ENCODE results near the gene UPK2. TPM values are rescaled to one million over a fixed set of nuclear protein-coding genes. Genes with fewer than 3 reads are reported as not detected.

UPK2 gene
- 0.37 and 0.56 TPM in 2 replicates for total RNA-seq

GRCh38 chr11:118956094-118956846, at the start of gene UPK2:
UPK2 (plus strand) TSS chr11:118956298; CDS start chr11:118956351, 53 bp downstream.

GRCh38 chr11:118971646-118972045, 15.5 kb downstream of the UPK2 start, which contains the start of gene FOXR1:
FOXR1 (plus strand) TSS chr11:118971761; CDS start chr11:118971932, 171 bp downstream.

GRCh38 chr11:118997627-118998387, 41.7 kb downstream of the UPK2 start, which contains the start of gene CENATAC:
CENATAC (plus strand) TSS chr11:118998138; CDS start chr11:118998198, 60 bp downstream.

Other genes with a start within 250 kb of the UPK2 start
- 41.9 and 70.8 TPM in 2 replicates for gene DDX6, start 165.1 kb upstream of the UPK2 start, total RNA-seq
- gene CXCR5, start 72.4 kb upstream of the UPK2 start, total RNA-seq, result not detected in 2 replicates
- 31.6 and 51.8 TPM in 2 replicates for gene BCL9L, start 30.4 kb upstream of the UPK2 start, total RNA-seq
- gene FOXR1, start 15.5 kb downstream of the UPK2 start, total RNA-seq, result not detected in 2 replicates
- gene CENATAC, start 41.8 kb downstream of the UPK2 start, total RNA-seq, result 7.0 and 11.4 TPM in 2 replicates
- 2,356 and 2,509 TPM in 2 replicates for gene RPS25, start 62.0 kb downstream of the UPK2 start, total RNA-seq
- 102 and 106 TPM in 2 replicates for gene TRAPPC4, start 62.5 kb downstream of the UPK2 start, total RNA-seq
- 37.6 and 39.3 TPM in 2 replicates for gene SLC37A4, start 74.6 kb downstream of the UPK2 start, total RNA-seq
- 98.8 and 112 TPM in 2 replicates for gene HYOU1, start 100.9 kb downstream of the UPK2 start, total RNA-seq
- gene VPS11, start 111.5 kb downstream of the UPK2 start, total RNA-seq, result 14.8 and 17.8 TPM in 2 replicates
- gene HMBS, start 128.6 kb downstream of the UPK2 start, total RNA-seq, result 10.5 and 27.9 TPM in 2 replicates
- 28.2 and 33.6 TPM in 2 replicates for gene DPAGT1, start 145.6 kb downstream of the UPK2 start, total RNA-seq
- gene C2CD2L, start 151.0 kb downstream of the UPK2 start, total RNA-seq, result 5.0 and 5.8 TPM in 2 replicates
- gene HINFP, start 165.3 kb downstream of the UPK2 start, total RNA-seq, result 5.2 and 17.0 TPM in 2 replicates
- gene ABCG4, start 192.8 kb downstream of the UPK2 start, total RNA-seq, result 0.42 and 0.79 TPM in 2 replicates
- gene NLRX1, start 212.4 kb downstream of the UPK2 start, total RNA-seq, result 21.8 and 28.5 TPM in 2 replicates
- gene NHERF4, start 229.2 kb downstream of the UPK2 start, total RNA-seq, result not detected in 2 replicates